Liver (tissue), 3 donors: ENCODE data around the gene GRIK1.

Experiments used
- CTCF ChIP-seq: fragments of 150-350 bp; IDR thresholded peaks from 2 replicates; pipeline ENCODE4 v1.5.1; 2017; ENCODE audit warnings: improper control_type of control experiment, low read depth, low read length; ENCODE audit not compliant: missing input control
- GABPA ChIP-seq, 2 donors: IDR thresholded peaks in 1 of 2; conservative IDR thresholded peaks in 1 of 2; 2 replicates each; pipeline ENCODE4 v1.6.1; 2016; ENCODE audit warnings: antibody characterized with exemption in 2 of 2, mild to moderate bottlenecking in 1 of 2, moderate library complexity in 1 of 2
- JUND ChIP-seq, 2 donors: IDR thresholded peaks; 2 replicates each; pipeline ENCODE4 v1.6.1; 2016; ENCODE audit warnings: antibody characterized with exemption in 2 of 2
- REST ChIP-seq: IDR thresholded peaks from 2 replicates; pipeline ENCODE4 v1.6.1; 2016; ENCODE audit warnings: antibody characterized with exemption, mild to moderate bottlenecking
- donor health status: healthy.
- donor health status: healthy.

GRCh38 chr21:29753216-29753615 is 186.6 kb downstream of the GRIK1 start:
- TF ChIP-seq CTCF (no peak), REST (no peak), GABPA (IDR thresholded peaks at IDR 0.05 in 1 of 2, conservative IDR thresholded peaks at IDR 0.05 in 1 of 2) (no peak), JUND (IDR thresholded peaks at IDR 0.05) (no peak)
